HepG2 (cell line): Measurements from ENCODE around the gene RAB29. TPM values are rescaled to one million over a fixed set of nuclear protein-coding genes. Genes with fewer than 3 reads are reported as not detected.

Experiments used
- HNRNPLL ChIP-seq: fragments of 200-400 bp; formaldehyde crosslinking; IDR thresholded peaks from 2 replicates; pipeline ENCODE4 v1.6.1; 2017; ENCODE audit warnings: mild to moderate bottlenecking, low read depth, low read length; ENCODE audit not compliant: poor library complexity, severe bottlenecking
- HOXA3 ChIP-seq: sonication (generic); formaldehyde crosslinking; IDR thresholded peaks from 2 replicates; pipeline ENCODE4 v1.5.0; 2020; ENCODE audit warnings: missing genetic modification reagents
- MEIS1 ChIP-seq: sonication (generic); formaldehyde crosslinking; IDR thresholded peaks from 2 replicates; pipeline ENCODE4 v1.9.0; 2021; ENCODE audit warnings: mild to moderate bottlenecking, missing genetic modification reagents, moderate library complexity, borderline replicate concordance
- NFATC3 ChIP-seq: sonication (generic); formaldehyde crosslinking; IDR thresholded peaks from 2 replicates; pipeline ENCODE4 v1.5.1; 2020; ENCODE audit warnings: mild to moderate bottlenecking, missing genetic modification reagents
- RBFOX2 ChIP-seq: fragments of 200-400 bp; formaldehyde crosslinking; IDR thresholded peaks from 2 replicates; pipeline ENCODE4 v1.6.1; 2017; ENCODE audit warnings: low read depth, mild to moderate bottlenecking, low read length
- STAG1 ChIP-seq: sonication (generic); formaldehyde crosslinking; IDR thresholded peaks from 2 replicates; pipeline ENCODE4 v1.4.0; 2020; ENCODE audit warnings: missing genetic modification reagents
- TBX2 ChIP-seq: sonication (generic); formaldehyde crosslinking; IDR thresholded peaks from 2 replicates; pipeline ENCODE4 v1.5.0; 2020; ENCODE audit warnings: missing genetic modification reagents, mild to moderate bottlenecking, borderline replicate concordance
- ZNF230 ChIP-seq: sonication (generic); formaldehyde crosslinking; IDR thresholded peaks from 2 replicates; pipeline ENCODE4 v1.4.0; 2020; ENCODE audit warnings: mild to moderate bottlenecking, missing genetic modification reagents
- ZNF232 ChIP-seq: sonication (generic); formaldehyde crosslinking; IDR thresholded peaks from 2 replicates; pipeline ENCODE4 v1.4.0; 2020; ENCODE audit warnings: missing genetic modification reagents, borderline replicate concordance
- ZNF549 ChIP-seq: sonication (generic); formaldehyde crosslinking; IDR thresholded peaks from 2 replicates; pipeline ENCODE4 v1.5.0; 2020; ENCODE audit warnings: missing genetic modification reagents
- ZNF589 ChIP-seq: sonication (generic); formaldehyde crosslinking; conservative IDR thresholded peaks from 2 replicates; pipeline ENCODE4 v1.8.0; 2022; ENCODE audit warnings: mild to moderate bottlenecking, moderate library complexity, missing genetic modification reagents
- ZNF788 ChIP-seq: sonication (generic); formaldehyde crosslinking; IDR thresholded peaks from 2 replicates; pipeline ENCODE4 v1.5.0; 2020; ENCODE audit warnings: mild to moderate bottlenecking, missing genetic modification reagents, borderline replicate concordance
- ZSCAN22 ChIP-seq: sonication (generic); formaldehyde crosslinking; IDR thresholded peaks from 2 replicates; pipeline ENCODE4 v1.4.0; 2020; ENCODE audit warnings: mild to moderate bottlenecking, missing genetic modification reagents
- ZSCAN25 ChIP-seq: sonication (generic); formaldehyde crosslinking; IDR thresholded peaks from 2 replicates; pipeline ENCODE4 v1.8.0; 2022; ENCODE audit warnings: mild to moderate bottlenecking, missing genetic modification reagents
- polyA plus RNA-seq, 8 experiments: library from polyadenylated mRNA; depleted of rRNA in 3 of 8; stranded (reverse) in 7 of 8; unstranded in 1 of 8; fragments of >200 nt; fragmentation: Illumina TruSeq in 4 of 8; extraction: Trizol in 4 of 8; gene quantifications; 2 replicates each; pipeline versions ENCODE4 v1.2.1 to v1.2.3, GENCODE V29; 2011 to 2016; ENCODE audit warnings: low read depth in 4 of 8, missing spikeins in 1 of 8, mixed read lengths in 1 of 8; ENCODE audit not compliant: insufficient read depth in 1 of 8
- total RNA-seq, 5 experiments: library from RNA; depleted of rRNA; stranded (reverse); fragments of >200 nt; fragmentation: Illumina TruSeq; extraction: Trizol; gene quantifications; 2 replicates each; pipeline ENCODE4 v1.2.3, GENCODE V29; 2016; ENCODE audit warnings: low read depth in 1 of 5
- TF ChIP-seq, protein P1 (sequence below): sonication (generic); formaldehyde crosslinking; IDR thresholded peaks from 2 replicates; pipeline ENCODE4 v1.4.0; 2020; ENCODE audit warnings: missing genetic modification reagents
- TF ChIP-seq, protein P2 (sequence below): sonication (generic); formaldehyde crosslinking; IDR thresholded peaks from 2 replicates; pipeline ENCODE4 v1.5.0; 2020; ENCODE audit warnings: mild to moderate bottlenecking, missing genetic modification reagents, borderline replicate concordance

The RAB29 gene
- total and polyA plus RNA-seq, 2 of the 13 experiments (the other 11 are each of a cell fraction or from before 2014, with no cell fraction given): 8.7 to 10.1 TPM

DNA sequence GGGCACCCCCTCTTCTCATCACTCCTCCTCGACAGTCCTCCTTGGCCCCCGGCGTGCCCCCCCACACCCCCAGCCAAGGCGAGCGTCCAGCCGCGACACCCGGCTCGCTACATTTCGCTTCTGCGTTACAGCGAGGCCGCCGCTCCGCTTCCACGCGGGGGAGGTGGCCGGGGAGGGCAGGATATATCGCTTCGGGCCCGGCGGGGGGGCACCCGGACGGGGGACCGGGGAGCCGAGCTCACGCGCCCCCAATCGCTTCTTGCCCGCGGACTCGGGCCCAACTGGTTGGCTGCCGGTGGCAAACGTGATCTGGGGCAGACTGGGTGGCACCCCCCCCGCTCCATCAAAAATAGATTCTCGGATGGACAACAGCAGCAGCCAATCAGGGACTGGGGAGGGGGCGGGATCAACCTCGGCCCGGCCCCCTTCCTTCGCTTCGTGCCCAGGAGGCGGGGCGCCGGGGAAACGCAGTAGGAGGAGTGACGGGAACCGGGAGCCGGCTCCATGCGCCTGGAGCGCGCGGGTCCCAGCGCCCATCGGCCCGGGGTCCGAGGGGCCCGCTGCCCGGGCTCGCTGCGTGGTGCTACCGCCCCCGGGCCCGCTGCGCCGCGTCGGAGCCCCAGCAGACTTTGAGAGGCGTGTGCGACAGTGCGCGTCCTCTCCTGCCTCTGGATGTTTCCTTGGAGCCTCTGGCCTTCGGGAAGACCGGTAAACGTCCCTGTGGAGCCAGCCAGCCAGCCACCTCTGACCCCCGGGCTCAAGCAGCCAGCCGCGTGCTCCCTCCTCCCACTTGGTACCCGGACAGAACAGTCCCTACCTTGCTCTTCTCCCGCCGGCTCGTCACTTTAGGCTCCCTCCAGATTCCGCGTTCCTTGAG is 37.8 kb upstream of the RAB29 start, which contains the start of gene SLC41A1 (continued):
- TF ChIP-seq, protein P1, sequence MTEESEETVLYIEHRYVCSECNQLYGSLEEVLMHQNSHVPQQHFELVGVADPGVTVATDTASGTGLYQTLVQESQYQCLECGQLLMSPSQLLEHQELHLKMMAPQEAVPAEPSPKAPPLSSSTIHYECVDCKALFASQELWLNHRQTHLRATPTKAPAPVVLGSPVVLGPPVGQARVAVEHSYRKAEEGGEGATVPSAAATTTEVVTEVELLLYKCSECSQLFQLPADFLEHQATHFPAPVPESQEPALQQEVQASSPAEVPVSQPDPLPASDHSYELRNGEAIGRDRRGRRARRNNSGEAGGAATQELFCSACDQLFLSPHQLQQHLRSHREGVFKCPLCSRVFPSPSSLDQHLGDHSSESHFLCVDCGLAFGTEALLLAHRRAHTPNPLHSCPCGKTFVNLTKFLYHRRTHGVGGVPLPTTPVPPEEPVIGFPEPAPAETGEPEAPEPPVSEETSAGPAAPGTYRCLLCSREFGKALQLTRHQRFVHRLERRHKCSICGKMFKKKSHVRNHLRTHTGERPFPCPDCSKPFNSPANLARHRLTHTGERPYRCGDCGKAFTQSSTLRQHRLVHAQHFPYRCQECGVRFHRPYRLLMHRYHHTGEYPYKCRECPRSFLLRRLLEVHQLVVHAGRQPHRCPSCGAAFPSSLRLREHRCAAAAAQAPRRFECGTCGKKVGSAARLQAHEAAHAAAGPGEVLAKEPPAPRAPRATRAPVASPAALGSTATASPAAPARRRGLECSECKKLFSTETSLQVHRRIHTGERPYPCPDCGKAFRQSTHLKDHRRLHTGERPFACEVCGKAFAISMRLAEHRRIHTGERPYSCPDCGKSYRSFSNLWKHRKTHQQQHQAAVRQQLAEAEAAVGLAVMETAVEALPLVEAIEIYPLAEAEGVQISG (CRISPR knock-in tag): peak; percentile 18; the same call in 1 of the 2 replicates
- TF ChIP-seq HNRNPLL (peak; percentile 65), MEIS1 (peak; percentile 57; the same call in 1 of the 2 replicates), ZNF589 (CRISPR knock-in tag) (no peak), RBFOX2 (peak; percentile 30; the same call in 1 of the 2 replicates), ZSCAN25 (CRISPR knock-in tag) (peak; percentile 67; the same call in 1 of the 2 replicates), ZNF230 (CRISPR knock-in tag) (0 out of 2 replicates have a peak, but pooled peaks have one; percentile 58), ZSCAN22 (CRISPR knock-in tag) (0 out of 2 replicates have a peak, but pooled peaks have one; percentile 33), ZNF549 (no peak), HOXA3 (CRISPR knock-in tag) (peak; percentile 57; the same call in 1 of the 2 replicates), TBX2 (CRISPR knock-in tag) (0 out of 2 replicates have a peak, but pooled peaks have one; percentile 57), ZNF788 (CRISPR knock-in tag) (peak; percentile 42; the same call in 1 of the 2 replicates), ZNF232 (CRISPR knock-in tag) (peak; percentile 29; the same call in 1 of the 2 replicates), NFATC3 (peak; percentile 62; the same call in 1 of the 2 replicates), STAG1 (CRISPR knock-in tag) (no peak)
- TF ChIP-seq, protein P2, sequence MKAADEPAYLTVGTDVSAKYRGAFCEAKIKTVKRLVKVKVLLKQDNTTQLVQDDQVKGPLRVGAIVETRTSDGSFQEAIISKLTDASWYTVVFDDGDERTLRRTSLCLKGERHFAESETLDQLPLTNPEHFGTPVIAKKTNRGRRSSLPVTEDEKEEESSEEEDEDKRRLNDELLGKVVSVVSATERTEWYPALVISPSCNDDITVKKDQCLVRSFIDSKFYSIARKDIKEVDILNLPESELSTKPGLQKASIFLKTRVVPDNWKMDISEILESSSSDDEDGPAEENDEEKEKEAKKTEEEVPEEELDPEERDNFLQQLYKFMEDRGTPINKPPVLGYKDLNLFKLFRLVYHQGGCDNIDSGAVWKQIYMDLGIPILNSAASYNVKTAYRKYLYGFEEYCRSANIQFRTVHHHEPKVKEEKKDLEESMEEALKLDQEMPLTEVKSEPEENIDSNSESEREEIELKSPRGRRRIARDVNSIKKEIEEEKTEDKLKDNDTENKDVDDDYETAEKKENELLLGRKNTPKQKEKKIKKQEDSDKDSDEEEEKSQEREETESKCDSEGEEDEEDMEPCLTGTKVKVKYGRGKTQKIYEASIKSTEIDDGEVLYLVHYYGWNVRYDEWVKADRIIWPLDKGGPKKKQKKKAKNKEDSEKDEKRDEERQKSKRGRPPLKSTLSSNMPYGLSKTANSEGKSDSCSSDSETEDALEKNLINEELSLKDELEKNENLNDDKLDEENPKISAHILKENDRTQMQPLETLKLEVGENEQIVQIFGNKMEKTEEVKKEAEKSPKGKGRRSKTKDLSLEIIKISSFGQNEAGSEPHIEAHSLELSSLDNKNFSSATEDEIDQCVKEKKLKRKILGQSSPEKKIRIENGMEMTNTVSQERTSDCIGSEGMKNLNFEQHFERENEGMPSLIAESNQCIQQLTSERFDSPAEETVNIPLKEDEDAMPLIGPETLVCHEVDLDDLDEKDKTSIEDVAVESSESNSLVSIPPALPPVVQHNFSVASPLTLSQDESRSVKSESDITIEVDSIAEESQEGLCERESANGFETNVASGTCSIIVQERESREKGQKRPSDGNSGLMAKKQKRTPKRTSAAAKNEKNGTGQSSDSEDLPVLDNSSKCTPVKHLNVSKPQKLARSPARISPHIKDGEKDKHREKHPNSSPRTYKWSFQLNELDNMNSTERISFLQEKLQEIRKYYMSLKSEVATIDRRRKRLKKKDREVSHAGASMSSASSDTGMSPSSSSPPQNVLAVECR (CRISPR knock-in tag): peak; percentile 46; the same call in 1 of the 2 replicates
